HG03060 (cell line): ENCODE results near the gene GALNT6.

Experiments
- ATAC-seq: cut with Tn5 transposase; IDR thresholded peaks from one replicate; pipeline ENCODE4 v1.9.1; 2021; ENCODE audit warnings: low read depth, moderate number of reproducible peaks; ENCODE audit not compliant: unreplicated experiment

The GALNT6 gene

GRCh38 chr12:51391283-51392123, at the start of gene GALNT6:
GALNT6 (minus strand) TSS chr12:51391406; CDS start chr12:51379781, 11,625 bp downstream.
- no peak for ATAC-seq

- ATAC-seq, result no peak
These were observed 48.1 kb upstream of the GALNT6 start for GRCh38 chr12:51439330-51439729.

GRCh38 chr12:51437431-51437830, 46.2 kb upstream of the GALNT6 start:
- ATAC-seq, result no peak

DNA sequence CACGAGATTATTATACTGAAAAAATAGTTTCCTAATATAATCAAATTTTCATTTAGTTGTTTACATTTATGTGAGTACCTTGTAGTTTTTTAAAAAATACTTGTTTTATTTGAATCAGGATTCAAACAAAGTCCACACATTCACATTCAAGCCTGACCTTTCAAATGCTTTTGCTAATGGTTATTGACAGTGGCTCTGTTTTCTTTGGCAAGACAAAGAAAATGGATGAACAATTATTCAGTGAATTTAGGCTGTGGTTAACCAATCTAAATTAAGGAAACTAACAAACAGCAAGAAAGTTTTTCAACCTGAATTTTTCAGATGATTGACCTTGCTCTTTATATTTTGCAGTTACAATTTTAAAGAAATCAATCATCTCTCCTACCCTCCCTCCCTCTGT, 43.1 kb upstream of the GALNT6 start:
- no peak for ATAC-seq

GRCh38 chr12:51432921-51433320, 41.7 kb upstream of the GALNT6 start:
- ATAC-seq, result no peak

- ATAC-seq, result no peak
These were observed 39.1 kb upstream of the GALNT6 start for GRCh38 chr12:51430196-51430895.

DNA sequence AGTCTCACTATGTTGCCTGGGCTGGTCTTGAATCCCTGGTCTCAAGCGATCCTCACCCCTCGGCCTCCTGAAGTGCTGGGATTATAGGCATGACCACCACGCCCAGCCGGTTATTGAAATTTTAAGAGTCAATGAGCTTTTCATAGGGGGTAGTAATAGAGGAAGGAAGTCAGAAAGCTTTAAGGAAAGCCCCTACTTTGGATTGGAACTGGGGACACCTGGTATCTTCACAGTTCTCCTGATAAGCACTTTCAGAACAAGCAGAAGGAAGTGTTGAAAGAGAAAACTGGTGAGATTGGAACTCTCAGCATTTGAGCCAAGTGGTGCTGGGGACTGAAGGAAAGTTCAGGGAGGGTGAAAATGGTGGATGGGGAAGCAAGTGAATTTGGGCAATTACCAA, 38.5 kb upstream of the GALNT6 start:
- ATAC-seq, result no peak

DNA sequence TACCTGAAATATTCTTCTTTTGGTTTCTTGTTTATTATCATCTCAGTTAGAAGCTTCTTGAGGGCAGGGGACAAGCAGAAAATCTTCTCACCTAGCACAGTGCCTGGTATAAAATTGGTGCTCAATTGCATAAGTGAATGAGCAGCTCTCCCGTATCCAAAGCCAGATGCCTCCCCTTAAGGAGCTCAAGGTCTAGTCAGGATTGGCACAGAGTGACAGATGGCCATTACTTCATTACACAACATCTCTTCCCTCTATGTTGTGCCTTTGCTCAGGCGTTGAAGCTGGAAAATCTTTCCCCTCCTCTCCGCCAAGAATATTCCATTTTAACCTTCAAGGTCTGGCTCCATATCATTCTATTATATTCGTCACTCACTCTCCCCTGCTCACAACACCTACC, 37.0 kb upstream of the GALNT6 start:
- no peak for ATAC-seq

DNA sequence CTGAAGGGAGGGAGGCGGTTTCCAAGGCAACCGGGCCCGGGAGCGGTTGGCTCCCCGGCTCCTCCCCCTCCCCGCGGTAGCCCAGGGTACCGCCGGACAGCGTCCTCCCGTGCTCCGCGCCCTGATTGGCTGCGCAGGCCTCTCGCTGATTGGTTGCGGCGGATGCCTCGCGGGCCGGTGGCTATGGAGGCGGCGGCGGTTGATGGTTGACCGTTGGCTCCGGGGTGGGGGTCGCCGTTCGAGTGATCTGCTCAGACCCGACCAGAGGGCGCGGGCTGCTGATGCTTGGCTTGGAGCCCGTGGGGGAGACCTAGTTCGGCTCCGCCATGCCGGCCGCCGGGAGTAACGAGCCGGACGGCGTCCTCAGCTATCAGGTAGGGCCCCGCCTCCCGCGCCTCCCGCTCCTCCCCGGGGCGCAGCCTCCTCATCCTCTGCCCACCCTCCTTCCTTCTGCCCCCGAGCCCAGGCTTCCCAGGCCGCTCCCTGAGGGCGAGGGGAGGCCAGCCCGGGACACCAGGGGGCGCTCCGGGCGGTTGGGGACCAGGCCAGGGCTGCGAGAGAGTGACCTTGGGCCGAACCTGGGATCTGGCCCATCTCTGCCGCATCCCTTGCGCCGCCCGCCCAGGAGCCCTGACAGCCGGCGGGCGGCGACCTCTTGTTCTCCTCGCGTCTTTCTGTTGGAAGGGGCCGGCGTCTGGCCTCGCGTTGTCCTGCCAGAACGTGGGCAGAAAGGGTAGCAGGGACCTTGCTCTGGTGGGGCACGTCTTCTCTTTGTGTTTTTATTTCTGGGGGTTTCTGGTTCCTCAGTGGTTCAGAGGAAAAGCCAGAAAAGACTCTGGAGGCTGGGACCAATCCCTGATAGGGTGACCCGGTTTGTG, 33.7 kb upstream of the GALNT6 start, which contains the start of gene SLC4A8:
Gene SLC4A8, plus strand, starts transcription at position 170 of the 878 bp plus-strand sequence. Its CDS starts 157 bp downstream, at position 327.
- no peak for ATAC-seq

DNA sequence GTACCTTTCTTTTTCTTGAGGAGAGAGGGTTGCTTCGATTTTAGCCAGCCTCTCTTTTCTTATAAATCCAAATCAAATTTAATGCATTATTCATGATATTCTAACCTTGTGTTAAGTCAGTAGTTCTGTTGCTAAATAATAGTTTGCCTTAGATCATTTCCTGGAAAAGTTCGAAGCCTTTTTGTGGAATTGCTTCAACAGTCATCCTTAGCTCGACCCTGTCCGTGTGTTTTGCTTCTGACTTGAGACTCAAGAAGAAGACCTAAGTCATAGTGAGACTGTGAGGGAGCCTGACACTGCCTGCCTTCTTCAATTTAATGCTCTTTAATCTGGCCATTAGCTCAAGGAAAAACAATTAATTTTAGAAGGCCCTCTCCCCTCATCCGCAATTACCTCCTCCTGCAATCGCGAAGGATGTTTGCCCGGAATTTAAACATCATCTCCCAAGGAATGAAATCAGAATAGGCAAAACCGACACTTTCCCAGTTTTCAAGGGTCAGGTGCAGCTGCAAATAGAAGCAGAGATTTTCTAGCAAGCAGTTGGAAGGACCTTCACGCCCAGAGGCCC, 33.0 kb upstream of the GALNT6 start:
- no peak for ATAC-seq

DNA sequence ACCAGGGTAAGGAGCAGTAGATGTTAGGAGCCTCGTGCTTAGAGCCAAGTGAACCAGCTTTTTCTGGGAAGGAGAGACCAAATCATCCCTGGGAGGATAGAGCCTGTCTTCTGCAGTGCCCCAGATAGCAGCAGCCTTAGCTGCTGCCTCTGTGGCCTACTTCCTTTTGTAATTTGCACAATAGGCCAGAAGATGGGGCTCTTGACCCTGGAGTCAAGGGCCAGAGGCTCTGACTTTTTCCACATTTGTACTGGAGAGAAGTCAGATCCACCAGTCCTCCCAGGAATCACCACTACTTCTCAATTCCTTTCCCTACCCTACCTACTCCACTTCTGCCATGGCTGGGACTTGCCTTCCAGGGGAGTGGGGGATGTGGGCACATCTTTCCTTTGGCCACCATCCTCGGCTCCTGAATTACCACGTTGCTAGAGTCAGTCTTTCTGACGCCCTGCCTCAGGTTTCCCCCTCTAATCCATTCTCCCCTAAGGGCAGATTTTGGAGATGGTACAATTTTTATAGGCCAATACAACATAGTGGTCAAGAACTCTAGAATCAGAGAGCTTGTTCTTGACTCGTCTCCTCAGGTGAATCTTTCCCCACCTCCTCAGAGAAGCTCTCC, 30.2 kb upstream of the GALNT6 start:
- no peak for ATAC-seq

DNA sequence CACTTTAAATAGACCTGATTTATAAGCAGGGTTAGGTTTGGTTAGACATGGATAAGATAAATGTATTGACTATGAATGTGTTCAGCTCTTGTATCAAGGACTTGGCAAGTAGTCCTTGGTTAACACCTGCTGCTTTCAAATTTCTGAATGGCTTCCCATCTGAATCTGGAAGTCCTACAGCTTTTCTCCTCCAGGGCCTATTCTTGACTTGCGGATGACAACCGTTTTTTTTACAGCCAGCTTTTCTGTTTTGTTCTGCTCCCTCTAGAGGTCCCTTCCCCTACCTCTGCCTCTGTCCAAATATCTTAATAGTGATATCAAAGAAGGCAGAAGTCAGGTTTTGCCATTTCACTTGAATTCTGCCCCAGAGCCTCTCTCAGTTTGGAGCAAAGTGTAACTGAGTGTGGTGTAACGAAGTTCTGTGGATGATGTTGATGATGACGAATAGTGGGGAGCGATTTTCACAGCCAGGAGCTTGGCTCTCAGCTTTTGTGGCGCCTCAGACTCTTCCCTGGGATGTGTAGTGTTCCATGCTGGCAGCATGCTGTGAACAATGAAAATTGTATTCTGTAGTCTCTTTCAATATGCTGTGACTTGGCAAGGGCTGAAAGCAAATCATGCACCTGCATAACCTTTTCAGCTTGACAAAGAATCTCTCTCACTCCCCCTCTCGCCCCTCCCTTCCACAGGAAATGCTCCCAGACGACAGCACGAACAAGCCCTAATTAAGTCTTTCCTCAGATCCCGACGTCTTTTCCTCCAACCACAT, 28.4 kb upstream of the GALNT6 start:
- ATAC-seq, result no peak

DNA sequence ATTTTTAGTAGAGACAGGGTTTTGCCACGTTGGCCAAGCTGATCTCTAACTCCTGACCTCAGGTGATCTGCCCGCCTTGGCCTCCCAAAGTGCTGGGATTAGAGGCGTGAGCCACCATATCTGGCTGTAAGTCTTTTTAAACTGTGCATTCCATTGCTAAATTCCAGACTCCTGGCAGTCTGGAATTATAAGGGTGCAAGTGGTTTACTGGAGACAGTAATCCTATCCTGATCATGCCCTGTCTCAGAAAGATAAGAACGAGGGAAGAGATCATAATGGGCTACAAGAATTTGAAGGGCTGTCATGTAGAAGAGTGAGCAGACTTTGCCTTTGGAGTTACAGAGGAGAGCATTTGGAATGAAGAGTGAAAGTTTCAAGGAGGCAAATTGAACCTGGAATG, 26.6 kb upstream of the GALNT6 start:
- ATAC-seq, result no peak

- ATAC-seq, result no peak
These were observed 24.7 kb upstream of the GALNT6 start for GRCh38 chr12:51415931-51416330.

GRCh38 chr12:51413791-51414190, 22.6 kb upstream of the GALNT6 start:
- no peak for ATAC-seq

DNA sequence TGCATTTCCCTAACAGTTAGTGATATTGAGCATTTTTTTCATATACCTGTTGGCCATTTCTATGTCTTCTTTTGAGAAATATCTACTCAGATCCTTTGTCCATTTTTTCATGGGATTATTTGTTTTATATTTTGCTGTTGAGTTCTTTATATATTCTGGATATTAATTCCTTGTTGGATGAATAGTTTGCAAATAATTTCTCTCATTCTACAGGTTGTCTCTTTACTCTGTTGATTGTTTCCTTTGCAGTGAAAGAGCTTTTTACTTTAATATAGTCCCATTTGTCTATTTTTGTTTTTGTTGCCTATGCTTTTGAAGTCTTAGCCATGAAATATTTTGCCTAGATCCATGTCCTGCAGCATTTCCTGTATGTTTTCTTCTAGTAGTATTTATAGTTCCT, 21.9 kb upstream of the GALNT6 start:
- ATAC-seq, result no peak

GRCh38 chr12:51409846-51410245, 18.6 kb upstream of the GALNT6 start:
- ATAC-seq, result no peak

DNA sequence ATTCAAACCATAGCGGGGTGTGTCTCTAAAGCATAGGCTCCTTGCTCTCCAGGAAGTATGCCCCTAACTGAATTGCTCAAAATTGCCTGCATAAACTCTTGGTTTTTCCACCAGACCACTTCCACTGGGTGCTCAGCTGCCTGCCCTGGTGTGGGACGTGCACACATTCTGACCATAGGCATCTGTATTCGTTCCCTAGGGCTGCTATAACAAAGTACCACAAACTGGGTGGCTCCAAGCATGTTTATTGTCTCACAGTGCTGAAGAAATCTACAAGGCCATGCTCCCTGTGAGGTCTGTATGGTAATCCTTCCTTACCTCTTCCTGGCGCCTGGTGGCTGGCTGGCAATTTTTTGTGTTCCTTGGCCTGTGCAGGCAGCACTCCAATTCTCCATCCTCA, 16.4 kb upstream of the GALNT6 start:
- ATAC-seq, result no peak

- ATAC-seq, result no peak
These were observed 15.7 kb upstream of the GALNT6 start for GRCh38 chr12:51406859-51407258.
